Measurements from ENCODE around the gene STMN3. TPM values are rescaled to one million over a fixed set of nuclear protein-coding genes. Genes with fewer than 3 reads are reported as not detected.

Gene STMN3
- total and polyA plus RNA-seq, 2 of the 8 experiments (the other 6 are each of a cell fraction or from before 2014, with no cell fraction given): 51.5 to 63.1 TPM

GRCh38 chr20:63602321-63602720, 50.9 kb downstream of the STMN3 start:
- no peak overlapping the region for H2BK20ac ChIP-seq (ENCODE audit: low read length)
- TF ChIP-seq ZNF274 (IDR thresholded peaks at IDR 0.05; ENCODE audit: borderline replicate concordance, extremely low read depth, low read length) (no peak), ASH2L (IDR thresholded peaks at IDR 0.05; ENCODE audit: low read length) (no peak), KDM1A (IDR thresholded peaks at IDR 0.05; ENCODE audit: borderline replicate concordance, low read length) (no peak), SP1 (IDR thresholded peaks at IDR 0.05; ENCODE audit: low read depth, low read length) (no peak)
- H2BK12ac ChIP-seq (ENCODE audit: low read depth, low read length): no peak overlapping the region
- H2AK5ac ChIP-seq (ENCODE audit: low read depth, low read length): no peak overlapping the region
- H3K27me3 ChIP-seq (replicated peaks in 1 of 4; ENCODE audit: control insufficient read depth in 3 of 4, extremely low read depth in 1 of 4, insufficient read depth in 3 of 4, low read length in 3 of 4): no peaks in the 10 kb centered on the region
- H3K56ac ChIP-seq (replicated peaks; ENCODE audit: insufficient read length, low read depth, low read length): no peak overlapping the region
- H3K4me2 ChIP-seq (ENCODE audit: insufficient read depth in 1 of 2, low read depth in 2 of 2, low read length in 2 of 2): no peak overlapping the region
- peaks cover 4% of the 10 kb centered on the region; the same call in 1 of the 2 replicates for H3K79me1 ChIP-seq (ENCODE audit: low read depth, low read length)
- no peak overlapping the region; the same call in 1 of the 2 replicates for H3K27ac ChIP-seq (ENCODE audit: low read depth, low read length)
- no peak overlapping the region for H4K91ac ChIP-seq (replicated peaks; ENCODE audit: insufficient read length, low read length)
- WGBS, 2 experiments (ENCODE audit: extremely low coverage in 1 of 2, insufficient coverage in 1 of 2, insufficient read length in 1 of 2, insufficient replicate concordance in 2 of 2, low coverage in 1 of 2, low lambda C conversion rate in 2 of 2, missing lambda C conversion rate in 1 of 2): 83% methylated on average over 3 of the region's 3 CpGs; no CpG with 5 or more reads in 1 of the 2 experiments
- H3K4me1 ChIP-seq (replicated peaks in 1 of 4; ENCODE audit: control insufficient read depth in 3 of 4, insufficient read depth in 4 of 4, low read length in 3 of 4): no peaks in the 10 kb centered on the region
- H2BK5ac ChIP-seq (ENCODE audit: low read depth, low read length): no peak overlapping the region
- peaks cover 8 to 24% (median 10%) of the 10 kb centered on the region in 4 experiments; a peak in 7 of 8 replicates for H3K36me3 ChIP-seq (ENCODE audit: control insufficient read depth in 2 of 4, insufficient read depth in 4 of 4, low read length in 3 of 4)
- DNase-seq (ENCODE audit: low read depth in 1 of 2, low spot score in 2 of 2) (no peak), FAIRE-seq (no peak)
- no peaks in the 10 kb centered on the region for H3K23me2 ChIP-seq (ENCODE audit: low read depth, low read length)
- H3K14ac ChIP-seq (ENCODE audit: insufficient read length): no peak overlapping the region
- no peak overlapping the region for H3K9ac ChIP-seq (replicated peaks in 1 of 4; ENCODE audit: extremely low read depth in 1 of 4, low read depth in 3 of 4, low read length in 3 of 4)
- ChIA-PET POLR2A (ENCODE audit: partially characterized antibody) (no interaction called here), CTCF (ENCODE audit: partially characterized antibody) (interaction anchor here (1.5 kb wide), 1 partner anchor 21 kb away, joined by 5 read pairs; no protein-coding TSS in a partner anchor)
- no peak overlapping the region for H2BK15ac ChIP-seq (ENCODE audit: low read length)
- no peaks in the 10 kb centered on the region for H3K79me2 ChIP-seq (ENCODE audit: control insufficient read depth in 1 of 2, insufficient read depth in 2 of 2, low read length in 2 of 2)
- H4K20me1 ChIP-seq (replicated peaks in 1 of 2; ENCODE audit: control insufficient read depth in 1 of 2, insufficient read depth in 2 of 2, low read length in 2 of 2): peaks cover 0 to 3% of the 10 kb centered on the region in 2 experiments
- H3K4me3 ChIP-seq (ENCODE audit: extremely low read depth in 1 of 4, insufficient read depth in 2 of 4, low read depth in 3 of 4, low read length in 4 of 4): no peak overlapping the region
- no peak overlapping the region for H3K23ac ChIP-seq (ENCODE audit: insufficient read length)
- H3K18ac ChIP-seq (ENCODE audit: extremely low read depth, low read length): no peak overlapping the region
- no peak overlapping the region for H4K8ac ChIP-seq (ENCODE audit: extremely low read depth, insufficient read depth, low read length)
- H4K5ac ChIP-seq (ENCODE audit: insufficient read length, low read depth, low read length): no peak overlapping the region
- no peak overlapping the region for H3K4ac ChIP-seq (replicated peaks; ENCODE audit: insufficient read length, low read depth, low read length)
- no peak overlapping the region for H2BK120ac ChIP-seq (replicated peaks; ENCODE audit: low read depth, low read length)
- no peaks in the 10 kb centered on the region for H3K9me3 ChIP-seq (ENCODE audit: insufficient read depth in 2 of 2, low read depth in 1 of 2, low read length in 1 of 2)
- no peak overlapping the region for H2AFZ ChIP-seq (ENCODE audit: low read length)

All from H1 (cell line).